Endothelial cell of umbilical vein (primary cell): Measurements from ENCODE around the gene BUB1B. TPM values are rescaled to one million over a fixed set of nuclear protein-coding genes. Genes with fewer than 3 reads are reported as not detected.

ENCODE experiments used
- BruUV-seq: library from RNA; stranded (reverse); fragments of 400-500 nt; replicated peaks from 2 replicates; lab custom pipeline; 2021; lab: Mats Ljungman, UMichigan
- CTCF ChIA-PET: fragments of 300-600, 350-600 bp; sonication (Branson Sonifier 250); formaldehyde crosslinking; loops from one replicate; lab custom pipeline; 2021; ENCODE audit warnings: antibody characterized with exemption, inconsistent platforms; lab: Charles Lee
- POLR2A ChIA-PET: fragments of 300-600, 350-600 bp; sonication (Branson Sonifier 250); formaldehyde crosslinking; loops from one replicate; lab custom pipeline; 2021; ENCODE audit warnings: antibody characterized with exemption, inconsistent platforms; lab: Charles Lee
- DNase-seq: peaks from one replicate; pipeline ENCODE4 v3.0.0-alpha.2; 2011; ENCODE audit warnings: low read depth, low spot score
- FAIRE-seq: peaks from 2 replicates; lab custom pipeline; 2011; peaks lifted over from hg19 to GRCh38; lab: Jason Lieb, UNC
- H2AFZ ChIP-seq: 2 replicates; pipeline ENCODE4 v1.6.0; 2012; ENCODE audit warnings: low read depth, low read length, control low read depth, inconsistent platforms
- H3K27ac ChIP-seq: 2 replicates; pipeline ENCODE4 v1.5.1; 2011; ENCODE audit warnings: low read depth, mild to moderate bottlenecking, control low read depth, low read length, moderate library complexity; ENCODE audit not compliant: insufficient read depth
- H3K27me3 ChIP-seq, 2 experiments: 2 replicates each; pipeline versions ENCODE4 v1.6.0 to v1.6.1; 2011; ENCODE audit warnings: low read length in 2 of 2, mixed read lengths in 1 of 2; ENCODE audit not compliant: control insufficient read depth in 2 of 2, insufficient read depth in 2 of 2
- H3K36me3 ChIP-seq, 2 experiments: 2 replicates in 1 of 2; 3 replicates in 1 of 2; pipeline ENCODE4 v1.5.1; 2011; ENCODE audit warnings: low read length in 2 of 2, mild to moderate bottlenecking in 1 of 2, moderate library complexity in 1 of 2; ENCODE audit not compliant: control insufficient read depth in 2 of 2, insufficient read depth in 2 of 2; ENCODE audit errors: extremely low read depth in 1 of 2
- H3K4me1 ChIP-seq: 3 replicates; pipeline ENCODE4 v1.5.1; 2011; ENCODE audit warnings: mild to moderate bottlenecking, low read length; ENCODE audit not compliant: control insufficient read depth, insufficient read depth; ENCODE audit errors: extremely low read depth
- H3K4me2 ChIP-seq: 2 replicates; pipeline ENCODE4 v1.6.1; 2011; ENCODE audit warnings: low read length, control low read depth, mixed read lengths; ENCODE audit not compliant: insufficient read depth
- H3K4me3 ChIP-seq, 3 experiments: fragments of 200-600 bp in 1 of 3; sonication (generic), shearing (Covaris generic) in 1 of 3; replicated peaks in 1 of 3; 2 replicates each; pipeline ENCODE4 v1.5.1; 2011 to 2016; ENCODE audit warnings: control low read depth in 3 of 3, low read length in 3 of 3, mild to moderate bottlenecking in 2 of 3, inconsistent platforms in 1 of 3, low read depth in 1 of 3, moderate library complexity in 1 of 3; ENCODE audit not compliant: insufficient read depth in 1 of 3
- H3K79me2 ChIP-seq: 2 replicates; pipeline ENCODE4 v1.6.0; 2012; ENCODE audit warnings: low read length, inconsistent platforms; ENCODE audit not compliant: control insufficient read depth, insufficient read depth
- H3K9ac ChIP-seq: replicated peaks from 2 replicates; pipeline ENCODE3; 2011; ENCODE audit warnings: low read length, control low read depth; ENCODE audit not compliant: insufficient read depth; ENCODE audit errors: extremely low read depth
- H3K9me1 ChIP-seq: replicated peaks from 3 replicates; pipeline ENCODE4 v1.6.0; 2011; ENCODE audit warnings: mild to moderate bottlenecking, low read length; ENCODE audit not compliant: control insufficient read depth, insufficient read depth; ENCODE audit errors: extremely low read depth
- H3K9me3 ChIP-seq: replicated peaks from 2 replicates; pipeline ENCODE4 v1.5.1; 2012; ENCODE audit warnings: low read length, inconsistent platforms; ENCODE audit not compliant: control insufficient read depth, insufficient read depth
- H4K20me1 ChIP-seq: replicated peaks from 2 replicates; pipeline ENCODE3; 2011; ENCODE audit warnings: mild to moderate bottlenecking, low read length; ENCODE audit not compliant: control insufficient read depth, insufficient read depth; ENCODE audit errors: extremely low read depth
- CTCF ChIP-seq, 2 donors: IDR thresholded peaks; 1 replicate in 1 of 2; 2 replicates in 1 of 2; pipeline ENCODE4 v1.5.1; 2011; ENCODE audit warnings: low read length in 2 of 2, mild to moderate bottlenecking in 2 of 2, moderate library complexity in 2 of 2, control low read depth in 1 of 2, inconsistent platforms in 1 of 2, low read depth in 1 of 2; ENCODE audit not compliant: insufficient read depth in 1 of 2; ENCODE audit errors: extremely low read depth in 1 of 2
- EZH2 ChIP-seq: IDR thresholded peaks from 2 replicates; pipeline ENCODE4 v1.6.1; 2012; ENCODE audit warnings: borderline replicate concordance, low read depth, mild to moderate bottlenecking, moderate library complexity, low read length, inconsistent platforms; ENCODE audit not compliant: severe bottlenecking
- FOS ChIP-seq: IDR thresholded peaks from 2 replicates; pipeline ENCODE4 v1.6.1; 2011; ENCODE audit warnings: mild to moderate bottlenecking, low read length, moderate library complexity, borderline replicate concordance; ENCODE audit not compliant: insufficient read depth
- GATA2 ChIP-seq: IDR thresholded peaks from 2 replicates; pipeline ENCODE4 v1.7.0; 2011; ENCODE audit warnings: low read depth, mild to moderate bottlenecking, moderate library complexity, mixed read lengths, low read length; ENCODE audit not compliant: insufficient read length, insufficient read depth
- JUN ChIP-seq: IDR thresholded peaks from 2 replicates; pipeline ENCODE4 v1.6.1; 2011; ENCODE audit warnings: borderline replicate concordance, low read depth; ENCODE audit not compliant: insufficient read length, insufficient read depth
- MAX ChIP-seq: IDR thresholded peaks from 2 replicates; pipeline ENCODE4 v1.6.1; 2011; ENCODE audit not compliant: insufficient read depth, insufficient read length
- MYC ChIP-seq: IDR thresholded peaks from one replicate; pipeline ENCODE4 v1.6.1; 2011; ENCODE audit warnings: mild to moderate bottlenecking, low read depth, low read length
- POLR2A ChIP-seq: IDR thresholded peaks from 2 replicates; pipeline ENCODE4 v1.6.1; 2012; ENCODE audit warnings: low read depth, mild to moderate bottlenecking, control low read depth, low read length
- POLR2AphosphoS5 ChIP-seq: IDR thresholded peaks from 2 replicates; pipeline ENCODE4 v1.6.1; 2012; ENCODE audit warnings: low read depth, mild to moderate bottlenecking, control low read depth, low read length, moderate library complexity; ENCODE audit not compliant: insufficient read depth
- dilution Hi-C: fragments of 300-500 bp; cut with MboI; formaldehyde crosslinking; loops from one replicate; pipeline ENCODE4 v1.15.0; 2019; ENCODE audit warnings: low sequenced_read_pairs; ENCODE audit not compliant: extremely low pct_ligation_motif_present
- intact Hi-C: fragments of 100-400 bp; cut with micrococcal nuclease; formaldehyde crosslinking; loops from one replicate; pipeline ENCODE4 v1.10.0; 2022
- polyA plus RNA-seq, 4 experiments: library from polyadenylated mRNA; depleted of rRNA in 3 of 4; stranded (reverse) in 3 of 4; unstranded in 1 of 4; fragments of >200 nt; gene quantifications; 2 replicates each; pipeline versions ENCODE4 v1.2.1 to v1.2.3, GENCODE V29; 2011 to 2012; ENCODE audit warnings: missing spikeins in 1 of 4
- total RNA-seq: library from RNA; stranded (reverse); gene quantifications from 2 replicates; pipeline ENCODE4 v1.2.3, GENCODE V29; 2021

BUB1B gene
- total and polyA plus RNA-seq, 2 donors (not counting 3 experiments of a cell fraction or from before 2014, with no cell fraction given), result 12.2 to 69.8 TPM

GRCh38 chr15:40133544-40133943 is 27.3 kb upstream of the BUB1B start:
- no peak overlapping the region for H3K4me2 ChIP-seq
- ChIA-PET CTCF (no interaction called here), POLR2A (no interaction called here)
- H3K36me3 ChIP-seq, result no peaks in the 10 kb centered on the region
- TF ChIP-seq MYC, result no peak
- no peak for TF ChIP-seq POLR2AphosphoS5
- no peak for TF ChIP-seq JUN
- TF ChIP-seq CTCF (IDR thresholded peaks at IDR 0.05; ENCODE audit: extremely low read depth in 1 of 2, insufficient read depth in 1 of 2, low read depth in 1 of 2, low read length in 2 of 2), result no peak
- TF ChIP-seq FOS, result no peak
- TF ChIP-seq EZH2, result no peak
- no peak for TF ChIP-seq GATA2
- TF ChIP-seq POLR2A, result no peak
- no peak for TF ChIP-seq MAX
- DNase-seq (no peak), FAIRE-seq (no peak)
- no peaks in the 10 kb centered on the region for H3K79me2 ChIP-seq
- dilution Hi-C loops, result no loop called here
- no peak overlapping the region for H3K4me3 ChIP-seq
- H3K9ac ChIP-seq, result no peak overlapping the region
- H3K27me3 ChIP-seq, result peaks cover 0 to 3% of the 10 kb centered on the region in 2 experiments
- H2AFZ ChIP-seq, result no peak overlapping the region
- no peaks in the 10 kb centered on the region for H4K20me1 ChIP-seq
- BruUV-seq, result no TSS peak
- H3K27ac ChIP-seq, result no peak overlapping the region
- H3K9me1 ChIP-seq, result no peaks in the 10 kb centered on the region
- intact Hi-C loops, result no loop called here
- H3K9me3 ChIP-seq, result no peaks in the 10 kb centered on the region
- no peaks in the 10 kb centered on the region for H3K4me1 ChIP-seq
